GM23338 (cell line): ENCODE measurements around the gene PLEKHG4B. TPM values are rescaled to one million over a fixed set of nuclear protein-coding genes. Genes with fewer than 3 reads are reported as not detected.

ENCODE experiments used
- ATAC-seq: fragments of 200-7000 bp; cut with Tn5 transposase; 3 replicates; pipeline ENCODE4 v1.9.1; 2020
- DNase-seq: peaks from one replicate; pipeline ENCODE4 v3.0.0-alpha.2; 2015; ENCODE audit warnings: low spot score
- H2AFZ ChIP-seq: fragments of 200-600 bp; sonication (generic); 2 replicates; pipeline ENCODE4 v1.8.0; 2016; ENCODE audit warnings: antibody characterized with exemption, mild to moderate bottlenecking, moderate library complexity
- H3F3A ChIP-seq: fragments of 200-600 bp; sonication (generic); replicated peaks from 2 replicates; pipeline ENCODE4 v1.8.0; 2017; ENCODE audit warnings: antibody characterized with exemption, mixed run types, low read depth
- H3K27ac ChIP-seq: fragments of 200-600 bp; sonication (generic); 2 replicates; pipeline ENCODE4 v1.6.1; 2016; ENCODE audit warnings: low read depth
- H3K27me3 ChIP-seq: fragments of 200-600 bp; sonication (generic); 2 replicates; pipeline ENCODE4 v1.8.0; 2016; ENCODE audit warnings: mild to moderate bottlenecking, mixed run types, moderate library complexity; ENCODE audit not compliant: insufficient read depth
- H3K36me3 ChIP-seq: fragments of 200-600 bp; sonication (generic); 2 replicates; pipeline ENCODE4 v1.8.0; 2016; ENCODE audit warnings: mild to moderate bottlenecking; ENCODE audit not compliant: insufficient read depth
- H3K4me1 ChIP-seq: fragments of 200-600 bp; sonication (generic); 2 replicates; pipeline ENCODE4 v1.8.0; 2016; ENCODE audit warnings: mild to moderate bottlenecking, moderate library complexity; ENCODE audit not compliant: insufficient read depth
- H3K4me2 ChIP-seq: fragments of 200-600 bp; sonication (generic); 2 replicates; pipeline ENCODE4 v1.7.1; 2017; ENCODE audit warnings: mixed run types
- H3K4me3 ChIP-seq: fragments of 200-600 bp; sonication (generic); 2 replicates; pipeline ENCODE4 v1.6.1; 2016; ENCODE audit warnings: mixed run types
- H3K79me2 ChIP-seq: fragments of 200-600 bp; sonication (generic); replicated peaks from 2 replicates; pipeline ENCODE4 v1.8.0; 2017; ENCODE audit warnings: mild to moderate bottlenecking; ENCODE audit not compliant: insufficient read depth
- H3K9me2 ChIP-seq: fragments of 200-600 bp; sonication (generic); 2 replicates; pipeline ENCODE4 v1.8.0; 2017; ENCODE audit not compliant: insufficient read depth
- H4K20me1 ChIP-seq: fragments of 200-600 bp; sonication (generic); replicated peaks from 2 replicates; pipeline ENCODE4 v1.8.0; 2017; ENCODE audit warnings: mild to moderate bottlenecking; ENCODE audit not compliant: insufficient read depth
- H3K27ac Mint-ChIP-seq: 2 replicates; pipeline ENCODE4 v1.8.0; 2020; ENCODE audit warnings: inconsistent platforms, mild to moderate bottlenecking, moderate library complexity, mixed read lengths
- H3K27me3 Mint-ChIP-seq: 3 replicates; pipeline ENCODE4 v1.8.0; 2022; ENCODE audit warnings: low read depth, mild to moderate bottlenecking, moderate library complexity, mixed read lengths, inconsistent platforms; ENCODE audit not compliant: insufficient read depth, poor library complexity
- H3K36me3 Mint-ChIP-seq: 3 replicates; pipeline ENCODE4 v1.8.0; 2021; ENCODE audit warnings: low read depth, mild to moderate bottlenecking, inconsistent platforms, moderate library complexity, mixed read lengths
- H3K4me1 Mint-ChIP-seq: 3 replicates; pipeline ENCODE4 v1.8.0; 2020; ENCODE audit warnings: mild to moderate bottlenecking, inconsistent platforms, mixed read lengths
- H3K4me3 Mint-ChIP-seq: 3 replicates; pipeline ENCODE4 v1.8.0; 2021; ENCODE audit warnings: moderate library complexity, mild to moderate bottlenecking, inconsistent platforms, mixed read lengths
- H3K9me3 Mint-ChIP-seq: 3 replicates; pipeline ENCODE4 v1.8.0; 2020; ENCODE audit warnings: moderate library complexity, mild to moderate bottlenecking, inconsistent platforms, mixed read lengths
- CREB1 ChIP-seq: fragments of 250-450 bp; sonication (Bioruptor Pico); IDR thresholded peaks from 2 replicates; pipeline ENCODE4 v1.5.0; 2020; ENCODE audit warnings: low read depth, mild to moderate bottlenecking, moderate library complexity
- EZH2phosphoT487 ChIP-seq: fragments of 200-600 bp; sonication (generic); IDR thresholded peaks from one replicate; pipeline ENCODE4 v1.8.1; 2018; ENCODE audit warnings: antibody characterized with exemption; ENCODE audit not compliant: unreplicated experiment
- NANOG ChIP-seq: IDR thresholded peaks from 2 replicates; pipeline ENCODE4 v1.6.1; 2016; ENCODE audit warnings: antibody characterized with exemption, borderline replicate concordance
- POLR2AphosphoS5 ChIP-seq: IDR thresholded peaks from 2 replicates; pipeline ENCODE4 v1.6.1; 2016; ENCODE audit warnings: antibody characterized with exemption, low read depth
- STAT1 ChIP-seq: IDR thresholded peaks from one replicate; pipeline ENCODE4 v1.6.1; 2016; ENCODE audit warnings: antibody characterized with exemption; ENCODE audit not compliant: unreplicated experiment
- polyA plus RNA-seq: library from polyadenylated mRNA; unstranded; fragments of >200 nt; fragmentation: Nextera tagmentation; extraction: Ambion mirVana; gene quantifications from 2 replicates; pipeline ENCODE4 v1.2.1, GENCODE V29; 2016
- total RNA-seq: library from RNA; depleted of rRNA; stranded (reverse); fragments of >200 nt; shearing (Covaris generic); gene quantifications from 2 replicates; pipeline ENCODE4 v1.2.3, GENCODE V29; 2014
- TF ChIP-seq, protein P1 (sequence below), 2 experiments: fragments of 200-600 bp in 1 of 2; sonication (generic) in 1 of 2; conservative IDR thresholded peaks; 2 replicates each; pipeline versions ENCODE4 v1.5.1 to v1.6.1; 2016 to 2017; ENCODE audit warnings: antibody characterized with exemption in 2 of 2, low read depth in 2 of 2, mild to moderate bottlenecking in 2 of 2, moderate library complexity in 1 of 2
- TF ChIP-seq, protein P2 (sequence below): fragments of 250-450 bp; sonication (Bioruptor Pico); IDR thresholded peaks from 2 replicates; pipeline ENCODE4 v1.5.0; 2020; ENCODE audit warnings: mild to moderate bottlenecking, moderate library complexity

PLEKHG4B gene
- total and polyA plus RNA-seq, 2 experiments from 2014 or later, result 33.5 to 54.8 TPM

GRCh38 chr5:200985-201384, 109.0 kb downstream of the PLEKHG4B start:
- Histone ChIP-seq H2AFZ (no peak overlapping the region), H3K36me3 (no peaks in the 10 kb centered on the region), H3K4me2 (no peak overlapping the region), H3K79me2 (peaks cover 12% of the 10 kb centered on the region; the same call in 1 of the 2 replicates), H3K27ac (no peak overlapping the region), H3K4me3 (no peak overlapping the region), H3F3A (peaks cover 10% of the 10 kb centered on the region), H3K27me3 (no peaks in the 10 kb centered on the region), H4K20me1 (peaks cover 7% of the 10 kb centered on the region), H3K4me1 (no peaks in the 10 kb centered on the region; the same call in 1 of the 2 replicates), H3K9me2 (no peaks in the 10 kb centered on the region)
- H3K27me3 Mint-ChIP-seq, result peaks cover 13% of the 10 kb centered on the region
- no peak overlapping the region for H3K4me3 Mint-ChIP-seq
- ATAC-seq (no peak), DNase-seq (no peak)
- H3K36me3 Mint-ChIP-seq, result peaks cover 30% of the 10 kb centered on the region
- no peaks in the 10 kb centered on the region for H3K9me3 Mint-ChIP-seq
- no peak for TF ChIP-seq EZH2phosphoT487
- TF ChIP-seq STAT1, result no peak
- TF ChIP-seq, protein P1, sequence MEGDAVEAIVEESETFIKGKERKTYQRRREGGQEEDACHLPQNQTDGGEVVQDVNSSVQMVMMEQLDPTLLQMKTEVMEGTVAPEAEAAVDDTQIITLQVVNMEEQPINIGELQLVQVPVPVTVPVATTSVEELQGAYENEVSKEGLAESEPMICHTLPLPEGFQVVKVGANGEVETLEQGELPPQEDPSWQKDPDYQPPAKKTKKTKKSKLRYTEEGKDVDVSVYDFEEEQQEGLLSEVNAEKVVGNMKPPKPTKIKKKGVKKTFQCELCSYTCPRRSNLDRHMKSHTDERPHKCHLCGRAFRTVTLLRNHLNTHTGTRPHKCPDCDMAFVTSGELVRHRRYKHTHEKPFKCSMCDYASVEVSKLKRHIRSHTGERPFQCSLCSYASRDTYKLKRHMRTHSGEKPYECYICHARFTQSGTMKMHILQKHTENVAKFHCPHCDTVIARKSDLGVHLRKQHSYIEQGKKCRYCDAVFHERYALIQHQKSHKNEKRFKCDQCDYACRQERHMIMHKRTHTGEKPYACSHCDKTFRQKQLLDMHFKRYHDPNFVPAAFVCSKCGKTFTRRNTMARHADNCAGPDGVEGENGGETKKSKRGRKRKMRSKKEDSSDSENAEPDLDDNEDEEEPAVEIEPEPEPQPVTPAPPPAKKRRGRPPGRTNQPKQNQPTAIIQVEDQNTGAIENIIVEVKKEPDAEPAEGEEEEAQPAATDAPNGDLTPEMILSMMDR (conservative IDR thresholded peaks at IDR 0.05; ENCODE audit: low read depth in 2 of 2), result no peak
- TF ChIP-seq POLR2AphosphoS5, result no peak
- TF ChIP-seq NANOG, result no peak
- no peak overlapping the region; the same call in 1 of the 2 replicates for H3K27ac Mint-ChIP-seq
- peaks cover 19% of the 10 kb centered on the region for H3K4me1 Mint-ChIP-seq

DNA sequence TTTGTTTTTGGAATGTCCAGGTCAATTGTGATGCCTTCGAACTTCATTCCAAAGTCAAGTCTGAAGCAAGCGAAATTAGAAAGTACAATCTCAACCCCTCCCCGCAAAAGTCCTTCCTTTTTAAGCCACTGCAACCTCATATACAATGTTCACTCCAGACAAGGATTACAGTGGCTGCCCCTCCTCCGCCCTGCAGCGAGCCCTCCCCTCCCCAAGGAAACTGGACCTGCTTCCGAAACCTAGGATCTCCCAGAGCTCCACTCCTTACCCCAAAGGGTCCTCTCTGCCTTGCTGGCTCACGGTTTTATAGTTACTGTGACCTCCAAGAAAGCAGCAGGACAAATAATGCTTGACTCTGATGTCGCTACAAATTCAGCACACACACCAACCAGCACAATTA, 109.7 kb downstream of the PLEKHG4B start:
- no peak for TF ChIP-seq CREB1
- TF ChIP-seq, protein P2, sequence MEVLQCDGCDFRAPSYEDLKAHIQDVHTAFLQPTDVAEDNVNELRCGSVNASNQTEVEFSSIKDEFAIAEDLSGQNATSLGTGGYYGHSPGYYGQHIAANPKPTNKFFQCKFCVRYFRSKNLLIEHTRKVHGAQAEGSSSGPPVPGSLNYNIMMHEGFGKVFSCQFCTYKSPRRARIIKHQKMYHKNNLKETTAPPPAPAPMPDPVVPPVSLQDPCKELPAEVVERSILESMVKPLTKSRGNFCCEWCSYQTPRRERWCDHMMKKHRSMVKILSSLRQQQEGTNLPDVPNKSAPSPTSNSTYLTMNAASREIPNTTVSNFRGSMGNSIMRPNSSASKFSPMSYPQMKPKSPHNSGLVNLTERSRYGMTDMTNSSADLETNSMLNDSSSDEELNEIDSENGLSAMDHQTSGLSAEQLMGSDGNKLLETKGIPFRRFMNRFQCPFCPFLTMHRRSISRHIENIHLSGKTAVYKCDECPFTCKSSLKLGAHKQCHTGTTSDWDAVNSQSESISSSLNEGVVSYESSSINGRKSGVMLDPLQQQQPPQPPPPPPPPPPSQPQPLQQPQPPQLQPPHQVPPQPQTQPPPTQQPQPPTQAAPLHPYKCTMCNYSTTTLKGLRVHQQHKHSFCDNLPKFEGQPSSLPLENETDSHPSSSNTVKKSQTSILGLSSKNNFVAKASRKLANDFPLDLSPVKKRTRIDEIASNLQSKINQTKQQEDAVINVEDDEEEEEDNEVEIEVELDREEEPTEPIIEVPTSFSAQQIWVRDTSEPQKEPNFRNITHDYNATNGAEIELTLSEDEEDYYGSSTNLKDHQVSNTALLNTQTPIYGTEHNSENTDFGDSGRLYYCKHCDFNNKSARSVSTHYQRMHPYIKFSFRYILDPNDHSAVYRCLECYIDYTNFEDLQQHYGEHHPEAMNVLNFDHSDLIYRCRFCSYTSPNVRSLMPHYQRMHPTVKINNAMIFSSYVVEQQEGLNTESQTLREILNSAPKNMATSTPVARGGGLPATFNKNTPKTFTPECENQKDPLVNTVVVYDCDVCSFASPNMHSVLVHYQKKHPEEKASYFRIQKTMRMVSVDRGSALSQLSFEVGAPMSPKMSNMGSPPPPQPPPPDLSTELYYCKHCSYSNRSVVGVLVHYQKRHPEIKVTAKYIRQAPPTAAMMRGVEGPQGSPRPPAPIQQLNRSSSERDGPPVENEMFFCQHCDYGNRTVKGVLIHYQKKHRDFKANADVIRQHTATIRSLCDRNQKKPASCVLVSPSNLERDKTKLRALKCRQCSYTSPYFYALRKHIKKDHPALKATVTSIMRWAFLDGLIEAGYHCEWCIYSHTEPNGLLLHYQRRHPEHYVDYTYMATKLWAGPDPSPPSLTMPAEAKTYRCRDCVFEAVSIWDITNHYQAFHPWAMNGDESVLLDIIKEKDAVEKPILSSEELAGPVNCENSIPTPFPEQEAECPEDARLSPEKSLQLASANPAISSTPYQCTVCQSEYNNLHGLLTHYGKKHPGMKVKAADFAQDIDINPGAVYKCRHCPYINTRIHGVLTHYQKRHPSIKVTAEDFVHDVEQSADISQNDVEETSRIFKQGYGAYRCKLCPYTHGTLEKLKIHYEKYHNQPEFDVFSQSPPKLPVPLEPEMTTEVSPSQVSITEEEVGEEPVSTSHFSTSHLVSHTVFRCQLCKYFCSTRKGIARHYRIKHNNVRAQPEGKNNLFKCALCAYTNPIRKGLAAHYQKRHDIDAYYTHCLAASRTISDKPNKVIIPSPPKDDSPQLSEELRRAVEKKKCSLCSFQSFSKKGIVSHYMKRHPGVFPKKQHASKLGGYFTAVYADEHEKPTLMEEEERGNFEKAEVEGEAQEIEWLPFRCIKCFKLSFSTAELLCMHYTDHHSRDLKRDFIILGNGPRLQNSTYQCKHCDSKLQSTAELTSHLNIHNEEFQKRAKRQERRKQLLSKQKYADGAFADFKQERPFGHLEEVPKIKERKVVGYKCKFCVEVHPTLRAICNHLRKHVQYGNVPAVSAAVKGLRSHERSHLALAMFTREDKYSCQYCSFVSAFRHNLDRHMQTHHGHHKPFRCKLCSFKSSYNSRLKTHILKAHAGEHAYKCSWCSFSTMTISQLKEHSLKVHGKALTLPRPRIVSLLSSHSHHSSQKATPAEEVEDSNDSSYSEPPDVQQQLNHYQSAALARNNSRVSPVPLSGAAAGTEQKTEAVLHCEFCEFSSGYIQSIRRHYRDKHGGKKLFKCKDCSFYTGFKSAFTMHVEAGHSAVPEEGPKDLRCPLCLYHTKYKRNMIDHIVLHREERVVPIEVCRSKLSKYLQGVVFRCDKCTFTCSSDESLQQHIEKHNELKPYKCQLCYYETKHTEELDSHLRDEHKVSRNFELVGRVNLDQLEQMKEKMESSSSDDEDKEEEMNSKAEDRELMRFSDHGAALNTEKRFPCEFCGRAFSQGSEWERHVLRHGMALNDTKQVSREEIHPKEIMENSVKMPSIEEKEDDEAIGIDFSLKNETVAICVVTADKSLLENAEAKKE (CRISPR knock-in tag), result no peak
- TF ChIP-seq POLR2AphosphoS5, result no peak
- TF ChIP-seq, protein P1 (conservative IDR thresholded peaks at IDR 0.05; ENCODE audit: low read depth in 2 of 2), result no peak
- ATAC-seq, result no peak; the same call in 2 of the 3 replicates

More for the DNA sequence above, 109.7 kb downstream of the PLEKHG4B start:
- H3K36me3 ChIP-seq, result no peaks in the 10 kb centered on the region
- no peak overlapping the region for H3K27ac ChIP-seq
- H3K4me1 Mint-ChIP-seq, result peaks cover 19% of the 10 kb centered on the region
- peaks cover 13% of the 10 kb centered on the region for H3K27me3 Mint-ChIP-seq
- H4K20me1 ChIP-seq, result peaks cover 7% of the 10 kb centered on the region
- no peak overlapping the region for H3K27ac Mint-ChIP-seq
- DNase-seq, result no peak
- peaks cover 16% of the 10 kb centered on the region for H3K79me2 ChIP-seq
- no peak overlapping the region for H3K4me2 ChIP-seq
- H3K4me3 Mint-ChIP-seq, result no peak overlapping the region; the same call in 2 of the 3 replicates
- H3F3A ChIP-seq, result peaks cover 11% of the 10 kb centered on the region
- H3K4me1 ChIP-seq, result no peaks in the 10 kb centered on the region; the same call in 1 of the 2 replicates
- H3K9me2 ChIP-seq, result no peaks in the 10 kb centered on the region
- H3K4me3 ChIP-seq, result no peak overlapping the region
- no peaks in the 10 kb centered on the region for H3K27me3 ChIP-seq
- H3K36me3 Mint-ChIP-seq, result peaks cover 30% of the 10 kb centered on the region
- no peak overlapping the region for H2AFZ ChIP-seq
- no peaks in the 10 kb centered on the region for H3K9me3 Mint-ChIP-seq
